Measurements from ENCODE around the gene KIF24. TPM values are rescaled to one million over a fixed set of nuclear protein-coding genes. Genes with fewer than 3 reads are reported as not detected.
"Not testable (repeated sequence)": the region's sequence is repeated elsewhere in the genome, so short reads cannot be mapped to it uniquely, and the experiment has no call there.

KIF24 gene
- total and polyA plus RNA-seq, 2 donors (not counting 1 experiment from before 2014, with no cell fraction given), result 0.07 to 0.79 TPM

GRCh38 chr9:34352122-34352652 lies 23.1 kb upstream of the KIF24 start:
- H3K9me3 Mint-ChIP-seq (ENCODE audit: insufficient read depth), result peaks cover 10% of the 10 kb centered on the region
- H3K4me1 Mint-ChIP-seq; DNase-seq; H3K27ac ChIP-seq (ENCODE audit: low read length in 2 of 2); ATAC-seq (ENCODE audit: low read depth); H3K27ac Mint-ChIP-seq; H3K4me1 ChIP-seq (ENCODE audit: control insufficient read depth in 2 of 2, insufficient read depth in 2 of 2, low read length in 2 of 2); H3K79me2 ChIP-seq (ENCODE audit: control insufficient read depth, insufficient read depth, low read length); H3K4me3 ChIP-seq (ENCODE audit: control extremely low read depth in 1 of 5, extremely low read depth in 1 of 5, insufficient read depth in 1 of 5, low read depth in 2 of 5, low read length in 4 of 5); POLR2A ChIA-PET; CTCF ChIA-PET; intact Hi-C loops (cut with micrococcal nuclease); H4K20me1 ChIP-seq (ENCODE audit: control insufficient read depth, insufficient read depth, low read length, poor library complexity, severe bottlenecking); H3K27me3 ChIP-seq (replicated peaks in 1 of 4; ENCODE audit: control extremely low read depth in 1 of 4, control insufficient read depth in 3 of 4, insufficient read depth in 4 of 4, low read length in 3 of 4); H3K9ac ChIP-seq (ENCODE audit: low read length); H3K4me2 ChIP-seq (replicated peaks; ENCODE audit: low read depth, low read length, poor library complexity, severe bottlenecking); H3K36me3 ChIP-seq (replicated peaks in 1 of 2; ENCODE audit: control extremely low read depth in 1 of 2, control insufficient read depth in 1 of 2, extremely low read depth in 1 of 2, insufficient read depth in 2 of 2, low read length in 1 of 2); H3K9me3 ChIP-seq (ENCODE audit: control extremely low read depth in 1 of 3, control insufficient read depth in 2 of 3, insufficient read depth in 1 of 3, low read length in 2 of 3); H3K4me3 Mint-ChIP-seq; H2AFZ ChIP-seq (ENCODE audit: insufficient read depth, low read depth, low read length, poor library complexity, severe bottlenecking); H3K27me3 Mint-ChIP-seq: not testable (repeated sequence)
- 100% methylated on average over 2 of the region's 7 CpGs for WGBS (ENCODE audit: insufficient coverage)

DNA sequence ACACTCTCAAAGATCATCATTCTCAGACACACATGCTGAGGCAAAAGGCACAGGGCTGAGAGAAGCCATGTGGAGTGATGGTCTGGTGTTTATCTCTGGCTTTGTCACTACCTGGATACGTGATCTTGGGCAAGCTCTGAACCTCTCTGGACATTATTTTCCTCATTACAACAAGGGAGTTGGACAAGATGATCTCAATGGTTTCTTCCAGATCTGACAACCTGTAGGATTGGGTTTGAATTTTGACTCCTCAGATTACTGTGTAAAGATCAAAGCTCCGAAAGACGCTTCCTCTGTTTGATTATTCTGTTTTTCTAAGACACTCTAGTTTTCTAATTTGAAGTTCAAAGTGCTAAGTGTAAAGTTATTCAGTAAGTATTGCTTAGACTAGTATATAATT lies 20.3 kb upstream of the KIF24 start:
- no peak overlapping the region for H3K27ac Mint-ChIP-seq

More for the DNA sequence above, 20.3 kb upstream of the KIF24 start:
- H3K79me2 ChIP-seq (ENCODE audit: control insufficient read depth, insufficient read depth, low read length), result no peaks in the 10 kb centered on the region
- H3K4me2 ChIP-seq (replicated peaks; ENCODE audit: low read depth, low read length, poor library complexity, severe bottlenecking), result no peak overlapping the region
- CTCF ChIA-PET, result no interaction called here
- H3K27me3 Mint-ChIP-seq, result no peaks in the 10 kb centered on the region
- H2AFZ ChIP-seq (ENCODE audit: insufficient read depth, low read depth, low read length, poor library complexity, severe bottlenecking), result no peak overlapping the region
- H3K4me3 Mint-ChIP-seq, result no peak overlapping the region
- DNase-seq, result no peak
- ATAC-seq (ENCODE audit: low read depth), result no peak
- peaks cover 0 to 6% of the 10 kb centered on the region in 2 experiments for H3K36me3 ChIP-seq (replicated peaks in 1 of 2; ENCODE audit: control extremely low read depth in 1 of 2, control insufficient read depth in 1 of 2, extremely low read depth in 1 of 2, insufficient read depth in 2 of 2, low read length in 1 of 2)
- no peak overlapping the region for H3K9ac ChIP-seq (ENCODE audit: low read length)
- no peaks in the 10 kb centered on the region for H3K9me3 Mint-ChIP-seq (ENCODE audit: insufficient read depth)
- no peaks in the 10 kb centered on the region for H3K9me3 ChIP-seq (ENCODE audit: control extremely low read depth in 1 of 3, control insufficient read depth in 2 of 3, insufficient read depth in 1 of 3, low read length in 2 of 3)
- H3K27ac ChIP-seq (ENCODE audit: low read length in 2 of 2), result no peak overlapping the region
- no peak overlapping the region for H3K4me3 ChIP-seq (ENCODE audit: control extremely low read depth in 1 of 5, extremely low read depth in 1 of 5, insufficient read depth in 1 of 5, low read depth in 2 of 5, low read length in 4 of 5)
- intact Hi-C loops (cut with micrococcal nuclease), result no loop called here
- TF ChIP-seq, protein P1, sequence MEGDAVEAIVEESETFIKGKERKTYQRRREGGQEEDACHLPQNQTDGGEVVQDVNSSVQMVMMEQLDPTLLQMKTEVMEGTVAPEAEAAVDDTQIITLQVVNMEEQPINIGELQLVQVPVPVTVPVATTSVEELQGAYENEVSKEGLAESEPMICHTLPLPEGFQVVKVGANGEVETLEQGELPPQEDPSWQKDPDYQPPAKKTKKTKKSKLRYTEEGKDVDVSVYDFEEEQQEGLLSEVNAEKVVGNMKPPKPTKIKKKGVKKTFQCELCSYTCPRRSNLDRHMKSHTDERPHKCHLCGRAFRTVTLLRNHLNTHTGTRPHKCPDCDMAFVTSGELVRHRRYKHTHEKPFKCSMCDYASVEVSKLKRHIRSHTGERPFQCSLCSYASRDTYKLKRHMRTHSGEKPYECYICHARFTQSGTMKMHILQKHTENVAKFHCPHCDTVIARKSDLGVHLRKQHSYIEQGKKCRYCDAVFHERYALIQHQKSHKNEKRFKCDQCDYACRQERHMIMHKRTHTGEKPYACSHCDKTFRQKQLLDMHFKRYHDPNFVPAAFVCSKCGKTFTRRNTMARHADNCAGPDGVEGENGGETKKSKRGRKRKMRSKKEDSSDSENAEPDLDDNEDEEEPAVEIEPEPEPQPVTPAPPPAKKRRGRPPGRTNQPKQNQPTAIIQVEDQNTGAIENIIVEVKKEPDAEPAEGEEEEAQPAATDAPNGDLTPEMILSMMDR (IDR thresholded peaks at IDR 0.05), result no peak
- TF ChIP-seq EZH2 (IDR thresholded peaks at IDR 0.05; ENCODE audit: borderline replicate concordance, insufficient read depth, low read depth, low read length, poor library complexity, severe bottlenecking), result no peak
- POLR2A ChIA-PET, result no interaction called here
- WGBS (ENCODE audit: insufficient coverage), result no CpG with 5 or more reads among the region's 3 CpGs
- H3K27me3 ChIP-seq (replicated peaks in 1 of 4; ENCODE audit: control extremely low read depth in 1 of 4, control insufficient read depth in 3 of 4, insufficient read depth in 4 of 4, low read length in 3 of 4), result no peaks in the 10 kb centered on the region
- H4K20me1 ChIP-seq (ENCODE audit: control insufficient read depth, insufficient read depth, low read length, poor library complexity, severe bottlenecking), result no peaks in the 10 kb centered on the region
- H3K4me1 ChIP-seq (ENCODE audit: control insufficient read depth in 2 of 2, insufficient read depth in 2 of 2, low read length in 2 of 2), result no peaks in the 10 kb centered on the region
- H3K4me1 Mint-ChIP-seq, result no peaks in the 10 kb centered on the region
